Inflammatory macrophage treated with lipopolysaccharide for 4 hours (primary cell): ENCODE measurements around the gene ZNF354B.

Experiments used
- DNase-seq: peaks from one replicate; pipeline ENCODE4 v3.0.0-alpha.2; 2020

Gene ZNF354B

DNA sequence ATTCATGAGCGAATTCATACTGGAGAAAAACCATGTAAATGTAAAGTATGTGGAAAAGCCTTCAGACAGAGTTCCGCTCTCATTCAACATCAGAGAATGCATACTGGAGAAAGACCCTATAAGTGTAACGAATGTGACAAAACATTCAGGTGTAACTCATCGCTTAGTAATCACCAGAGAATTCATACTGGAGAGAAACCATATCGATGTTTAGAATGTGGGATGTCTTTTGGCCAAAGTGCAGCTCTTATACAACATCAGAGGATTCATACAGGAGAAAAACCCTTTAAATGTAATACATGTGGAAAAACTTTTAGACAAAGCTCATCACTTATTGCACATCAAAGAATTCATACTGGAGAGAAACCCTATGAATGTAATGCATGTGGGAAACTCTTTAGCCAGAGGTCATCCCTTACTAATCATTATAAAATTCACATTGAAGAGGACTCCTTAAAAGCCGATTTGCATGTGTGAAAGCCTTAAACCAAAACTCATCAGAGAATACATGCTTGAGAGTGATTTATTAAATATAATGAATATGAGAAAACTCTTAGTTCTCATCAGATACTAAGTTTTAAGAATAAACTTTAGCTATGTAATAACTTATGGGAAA, 24.2 kb downstream of the ZNF354B start:
- no peak for DNase-seq

DNA sequence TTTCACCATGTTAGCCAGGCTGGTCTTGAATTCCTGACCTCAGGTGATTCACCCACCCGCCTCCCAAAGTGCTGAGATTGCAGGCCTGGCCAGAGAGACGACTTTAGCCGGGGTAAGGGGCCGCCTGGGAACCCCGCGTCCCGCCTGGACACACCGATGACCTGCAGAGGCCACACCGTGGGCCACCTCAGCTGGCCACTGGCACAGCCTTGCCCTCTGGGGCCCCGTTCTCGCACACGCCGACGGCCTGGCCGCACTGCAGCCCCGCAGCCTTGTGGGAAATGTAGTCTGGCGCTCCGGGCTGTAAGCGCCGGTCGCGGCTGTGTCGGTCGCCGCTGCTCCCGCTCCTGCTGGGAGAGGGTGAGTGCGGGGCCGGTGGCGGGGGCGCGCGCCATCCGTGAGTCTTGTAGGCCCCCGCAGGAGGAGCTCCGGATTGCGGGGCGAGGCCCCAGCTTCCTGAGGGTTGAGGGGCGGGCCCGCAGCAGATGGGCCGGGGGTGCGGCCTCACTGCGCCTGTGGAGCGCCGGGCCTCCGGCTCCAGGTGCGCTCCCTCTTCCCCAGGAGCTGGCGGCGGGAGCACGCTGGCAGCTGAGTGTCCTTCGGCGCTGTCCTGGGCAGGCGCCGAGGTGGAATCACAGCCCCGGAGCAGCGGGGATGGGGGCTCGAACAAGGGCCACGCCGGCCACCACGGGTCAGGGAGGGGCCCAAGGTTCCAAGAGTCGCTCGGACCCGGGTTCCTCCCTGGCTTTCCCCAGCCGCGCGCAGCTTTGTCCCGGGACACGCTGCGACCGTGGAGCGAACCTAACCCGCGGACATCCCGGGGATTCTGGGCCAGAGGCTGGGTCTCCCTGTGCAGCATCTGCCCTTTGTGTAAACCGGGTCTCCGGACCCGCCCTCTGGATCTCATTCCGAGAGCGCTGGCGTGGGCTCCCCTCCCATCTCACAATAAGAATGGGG, 36.1 kb downstream of the ZNF354B start, which contains the start of gene ZFP2:
ZFP2 (plus strand) TSS at position 299 of the 957 bp plus-strand sequence. CDS start 35,401 bp downstream, outside the sequence.
- peak; percentile 6 for DNase-seq

DNA sequence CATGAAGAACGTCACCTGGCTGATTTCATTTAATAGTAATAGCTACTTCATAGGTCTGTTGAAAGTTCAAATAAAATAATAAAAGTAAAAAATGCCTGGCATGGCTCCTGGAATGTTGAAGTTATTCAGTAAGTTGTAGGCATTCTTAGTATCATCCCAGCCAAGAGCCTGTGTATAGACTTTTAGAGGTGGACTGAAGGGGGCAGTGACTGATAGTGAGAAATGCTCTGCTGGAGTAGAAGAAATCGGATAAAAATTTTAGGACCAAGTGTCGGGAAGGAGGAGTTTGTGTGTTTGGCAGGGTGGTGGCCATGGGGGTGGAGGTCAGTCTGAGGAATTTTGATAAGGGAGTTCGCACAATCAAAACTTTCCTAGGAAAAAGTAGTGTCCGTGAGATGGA, 39.5 kb downstream of the ZNF354B start:
- no peak for DNase-seq

DNA sequence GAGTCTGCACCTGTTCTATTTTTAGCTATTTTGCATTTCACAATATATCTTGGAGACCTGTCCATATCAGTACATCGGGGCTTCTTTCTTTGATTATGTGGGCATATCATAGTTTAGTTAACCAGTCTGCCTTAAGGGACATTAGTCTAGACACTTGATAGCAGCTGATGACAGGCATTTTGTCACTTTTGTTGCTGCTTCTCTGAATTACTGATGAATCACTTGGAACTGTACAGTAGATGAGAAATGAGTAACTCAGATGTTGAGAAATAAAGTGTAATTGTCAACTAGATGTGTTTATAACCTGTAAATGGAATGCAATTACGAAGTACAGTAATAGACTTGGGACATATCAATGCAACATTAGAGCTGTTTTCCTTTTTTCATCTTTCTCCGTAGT, 43.1 kb downstream of the ZNF354B start:
- DNase-seq, result no peak

DNA sequence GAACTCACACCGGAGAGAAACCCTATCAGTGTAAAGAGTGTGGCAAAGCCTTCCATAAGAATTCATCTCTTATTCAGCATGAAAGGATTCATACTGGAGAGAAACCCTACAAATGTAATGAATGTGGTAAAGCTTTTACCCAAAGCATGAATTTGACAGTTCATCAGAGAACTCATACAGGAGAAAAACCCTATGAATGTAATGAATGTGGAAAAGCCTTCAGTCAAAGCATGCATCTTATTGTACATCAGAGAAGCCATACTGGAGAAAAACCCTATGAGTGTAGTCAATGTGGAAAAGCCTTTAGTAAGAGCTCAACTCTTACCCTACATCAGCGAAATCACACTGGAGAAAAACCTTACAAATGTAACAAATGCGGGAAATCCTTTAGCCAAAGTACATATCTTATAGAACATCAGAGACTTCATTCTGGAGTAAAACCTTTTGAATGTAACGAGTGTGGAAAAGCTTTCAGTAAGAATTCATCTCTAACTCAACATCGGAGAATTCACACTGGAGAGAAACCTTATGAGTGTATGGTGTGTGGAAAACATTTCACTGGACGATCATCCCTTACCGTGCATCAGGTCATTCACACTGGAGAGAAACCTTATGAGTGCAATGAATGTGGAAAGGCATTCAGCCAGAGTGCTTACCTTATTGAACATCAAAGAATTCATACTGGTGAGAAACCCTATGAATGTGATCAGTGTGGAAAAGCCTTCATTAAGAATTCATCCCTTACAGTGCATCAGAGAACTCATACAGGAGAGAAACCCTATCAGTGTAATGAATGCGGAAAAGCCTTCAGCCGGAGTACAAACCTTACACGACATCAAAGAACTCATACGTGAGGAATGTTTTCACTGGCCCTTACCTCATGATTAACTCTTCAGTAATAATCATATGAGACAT, 72.3 kb downstream of the ZNF354B start:
- DNase-seq, result no peak
